GM21717 (cell line): ENCODE results near the gene B4GALT3.

Experiments
- ATAC-seq: cut with Tn5 transposase; IDR thresholded peaks from one replicate; pipeline ENCODE4 v1.9.1; 2021; ENCODE audit warnings: mild to moderate bottlenecking, moderate library complexity; ENCODE audit not compliant: unreplicated experiment

B4GALT3 gene

GRCh38 chr1:161131523-161132409, 45.5 kb downstream of the B4GALT3 start:
- no peak for ATAC-seq

- no peak for ATAC-seq
These were observed 47.0 kb downstream of the B4GALT3 start for GRCh38 chr1:161130266-161130665.

- no peak for ATAC-seq
These were observed 48.5 kb downstream of the B4GALT3 start for GRCh38 chr1:161128591-161129420.

GRCh38 chr1:161127649-161128048, 49.7 kb downstream of the B4GALT3 start:
- no peak for ATAC-seq

GRCh38 chr1:161122967-161123366, 54.3 kb downstream of the B4GALT3 start:
- ATAC-seq, result no peak

GRCh38 chr1:161121834-161122233, 55.5 kb downstream of the B4GALT3 start:
- ATAC-seq, result no peak
